Measurements from ENCODE around the gene TXNDC5. TPM values are rescaled to one million over a fixed set of nuclear protein-coding genes. Genes with fewer than 3 reads are reported as not detected.
"Not testable (repeated sequence)": the region's sequence is repeated elsewhere in the genome, so short reads cannot be mapped to it uniquely, and the experiment has no call there.

Gene TXNDC5
- total and polyA plus RNA-seq, 5 donors from 2014 or later: 13.6 to 38.6 (median 26.2) TPM

DNA sequence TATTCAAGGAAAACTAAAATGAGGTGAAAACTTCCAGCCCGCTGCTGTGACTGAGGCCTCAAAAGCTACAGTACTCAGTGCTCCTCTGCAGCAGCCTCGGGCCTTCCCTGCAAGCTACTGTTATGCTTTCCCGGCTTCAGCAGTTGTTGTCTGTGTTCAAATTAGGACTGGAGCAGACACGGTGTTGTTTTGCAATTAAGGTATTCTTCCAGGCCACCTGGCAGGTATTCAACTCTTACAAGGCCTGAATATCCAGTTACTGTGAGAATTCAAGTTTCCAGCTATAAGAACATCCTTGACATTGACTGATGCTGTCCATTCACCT, 10.7 kb downstream of the TXNDC5 start:
- DNase-seq (no peak), ATAC-seq (ENCODE audit: low read depth in 2 of 2) (no peak)
- peak overlapping the region in 1 of 3 donors; percentile 12 for H3K27ac Mint-ChIP-seq
- no peaks in the 10 kb centered on the region for H3K4me1 ChIP-seq (ENCODE audit: control insufficient read depth, insufficient read depth, low read length, poor library complexity, severe bottlenecking)
- no peaks in the 10 kb centered on the region for H3K9me3 ChIP-seq (ENCODE audit: control insufficient read depth in 2 of 2, low read length in 2 of 2)
- no peaks in the 10 kb centered on the region for H3K27me3 Mint-ChIP-seq
- H3K27me3 ChIP-seq (ENCODE audit: control insufficient read depth, insufficient read depth, low read length): no peaks in the 10 kb centered on the region
- no peak overlapping the region for H3K27ac ChIP-seq (ENCODE audit: insufficient read depth, low read length, poor library complexity, severe bottlenecking)
- no peak overlapping the region for H3K4me3 Mint-ChIP-seq
- peaks cover 0 to under 1% (median 0%) of the 10 kb centered on the region in 4 donors for H3K4me1 Mint-ChIP-seq
- H3K36me3 Mint-ChIP-seq: peaks cover 55% of the 10 kb centered on the region
- no peak overlapping the region for H3K4me3 ChIP-seq (ENCODE audit: low read depth, low read length)
- H3K9me3 Mint-ChIP-seq: no peaks in the 10 kb centered on the region
- H3K36me3 ChIP-seq (ENCODE audit: control insufficient read depth, insufficient read depth, low read length): peaks cover 64% of the 10 kb centered on the region

DNA sequence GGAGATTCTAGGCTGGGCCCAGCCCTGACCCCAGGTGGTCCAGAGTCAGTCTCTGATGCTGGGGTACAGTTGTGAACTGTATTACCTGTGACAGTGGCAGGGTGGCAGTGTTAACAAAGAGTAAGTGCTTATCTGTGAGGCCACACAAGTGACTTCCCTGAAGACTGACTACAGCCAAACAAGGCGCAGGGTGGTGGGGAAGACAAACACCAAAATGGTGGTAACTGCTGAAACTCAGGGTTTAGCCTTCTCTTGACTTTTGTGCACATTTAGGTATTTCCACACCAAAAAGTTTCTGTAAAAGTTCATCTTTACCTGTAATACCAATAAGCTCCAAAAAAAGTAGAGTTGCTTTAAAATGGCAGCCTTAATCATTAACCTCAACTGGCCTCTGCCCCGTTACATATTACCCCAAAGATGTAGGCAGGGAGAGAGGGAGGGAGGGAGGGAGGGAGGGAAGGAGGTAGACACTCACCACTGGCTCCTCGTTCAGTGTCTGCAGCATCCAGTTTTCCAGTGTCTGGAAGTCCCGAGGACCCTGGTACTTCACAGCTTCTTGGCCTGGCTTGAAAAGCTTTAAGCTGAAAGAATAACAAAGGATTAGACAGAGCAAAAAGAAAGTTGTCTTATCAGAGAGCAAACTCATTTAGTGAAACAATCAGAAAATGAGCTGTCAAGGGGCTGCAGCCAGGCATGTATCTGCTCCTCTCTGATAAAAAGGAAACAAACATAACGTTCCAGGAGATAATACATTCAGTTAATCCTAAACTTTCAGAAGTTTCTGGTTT, 11.3 kb downstream of the TXNDC5 start:
- peak overlapping the region in 1 of 3 donors; percentile 73 for H3K27ac Mint-ChIP-seq
- Histone ChIP-seq H3K27ac (ENCODE audit: insufficient read depth, low read length, poor library complexity, severe bottlenecking) (no peak overlapping the region), H3K4me3 (ENCODE audit: low read depth, low read length) (no peak overlapping the region), H3K36me3 (ENCODE audit: control insufficient read depth, insufficient read depth, low read length) (peaks cover 70% of the 10 kb centered on the region), H3K9me3 (ENCODE audit: control insufficient read depth in 2 of 2, low read length in 2 of 2) (no peaks in the 10 kb centered on the region), H3K4me1 (ENCODE audit: control insufficient read depth, insufficient read depth, low read length, poor library complexity, severe bottlenecking) (no peaks in the 10 kb centered on the region), H3K27me3 (ENCODE audit: control insufficient read depth, insufficient read depth, low read length) (no peaks in the 10 kb centered on the region)
- no peaks in the 10 kb centered on the region for H3K4me1 Mint-ChIP-seq
- DNase-seq: peak in 1 of 3 donors; percentile 19
- ATAC-seq (ENCODE audit: low read depth in 2 of 2): no peak
- peaks cover 49% of the 10 kb centered on the region for H3K36me3 Mint-ChIP-seq
- no peak overlapping the region for H3K4me3 Mint-ChIP-seq
- no peaks in the 10 kb centered on the region for H3K27me3 Mint-ChIP-seq
- H3K9me3 Mint-ChIP-seq: no peaks in the 10 kb centered on the region

DNA sequence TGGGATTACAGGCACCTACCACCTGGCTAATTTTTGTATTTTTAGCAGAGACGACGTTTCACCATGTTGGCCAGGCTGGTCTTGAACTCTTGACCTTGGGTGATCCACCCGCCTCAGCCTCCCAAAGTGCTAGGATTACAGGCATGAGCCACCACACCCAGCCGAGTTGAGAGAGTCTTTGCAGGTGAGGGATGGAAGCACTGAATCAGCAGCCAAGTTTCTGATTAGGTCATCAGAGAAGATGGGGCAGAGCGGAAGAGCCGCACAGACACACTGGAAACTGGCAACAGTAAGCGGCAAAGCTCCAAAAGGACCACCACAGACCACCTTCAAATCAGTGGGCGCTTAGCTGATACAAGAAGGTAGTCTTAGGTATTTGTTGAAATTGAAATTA, 12.4 kb downstream of the TXNDC5 start:
- H3K4me1 ChIP-seq (ENCODE audit: control insufficient read depth, insufficient read depth, low read length, poor library complexity, severe bottlenecking); H3K27me3 Mint-ChIP-seq; H3K9me3 ChIP-seq (ENCODE audit: control insufficient read depth in 2 of 2, low read length in 2 of 2); H3K27ac ChIP-seq (ENCODE audit: insufficient read depth, low read length, poor library complexity, severe bottlenecking); H3K27me3 ChIP-seq (ENCODE audit: control insufficient read depth, insufficient read depth, low read length); H3K27ac Mint-ChIP-seq; H3K4me1 Mint-ChIP-seq; H3K9me3 Mint-ChIP-seq; ATAC-seq (ENCODE audit: low read depth in 2 of 2); H3K4me3 Mint-ChIP-seq; DNase-seq; H3K4me3 ChIP-seq (ENCODE audit: low read depth, low read length): not testable (repeated sequence)
- peaks cover 44% of the 10 kb centered on the region for H3K36me3 Mint-ChIP-seq
- H3K36me3 ChIP-seq (ENCODE audit: control insufficient read depth, insufficient read depth, low read length): peaks cover 68% of the 10 kb centered on the region

DNA sequence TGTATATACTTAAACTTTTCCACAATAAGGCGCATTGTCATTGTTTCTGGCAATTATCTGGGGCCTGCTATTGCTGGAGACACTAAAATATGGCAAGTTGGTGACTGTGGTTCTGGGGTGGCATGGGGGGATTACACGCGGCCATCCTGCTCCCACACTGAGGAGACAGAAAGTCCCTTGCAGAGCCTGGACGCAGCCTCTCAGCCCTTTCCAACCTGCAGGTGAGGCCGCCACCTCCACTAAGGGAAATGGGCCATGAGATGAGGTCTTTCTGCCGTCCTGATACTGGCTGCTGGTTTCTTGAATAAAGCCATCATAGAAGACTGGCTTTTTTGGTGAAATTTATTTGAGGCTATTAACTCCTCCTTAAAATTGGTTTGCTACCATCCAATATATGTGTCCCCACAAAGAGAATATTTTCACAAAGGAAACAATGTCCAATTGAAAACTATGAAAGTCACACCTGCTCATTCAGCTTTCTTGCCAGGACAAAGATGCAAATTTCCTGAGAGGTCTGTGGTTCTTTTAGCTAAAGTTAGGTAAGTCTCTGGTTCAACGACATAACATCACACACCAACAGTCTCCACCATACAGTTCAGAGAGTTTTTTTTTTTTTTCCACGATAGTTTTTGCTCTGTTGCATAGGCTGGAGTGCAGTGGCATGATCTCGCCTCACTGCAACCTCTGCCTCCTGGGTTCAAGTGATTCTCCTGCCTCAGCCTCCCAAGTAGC, 13.0 kb downstream of the TXNDC5 start:
- Histone ChIP-seq H3K4me1 (ENCODE audit: control insufficient read depth, insufficient read depth, low read length, poor library complexity, severe bottlenecking) (no peaks in the 10 kb centered on the region), H3K36me3 (ENCODE audit: control insufficient read depth, insufficient read depth, low read length) (peaks cover 65% of the 10 kb centered on the region), H3K9me3 (ENCODE audit: control insufficient read depth in 2 of 2, low read length in 2 of 2) (no peaks in the 10 kb centered on the region), H3K27me3 (ENCODE audit: control insufficient read depth, insufficient read depth, low read length) (no peaks in the 10 kb centered on the region), H3K27ac (ENCODE audit: insufficient read depth, low read length, poor library complexity, severe bottlenecking) (no peak overlapping the region), H3K4me3 (ENCODE audit: low read depth, low read length) (no peak overlapping the region)
- Mint-ChIP-seq H3K4me1 (no peaks in the 10 kb centered on the region), H3K4me3 (no peak overlapping the region), H3K27me3 (no peaks in the 10 kb centered on the region), H3K9me3 (no peaks in the 10 kb centered on the region), H3K27ac (no peak overlapping the region), H3K36me3 (peaks cover 44% of the 10 kb centered on the region)
- no peak for DNase-seq
- no peak for ATAC-seq (ENCODE audit: low read depth in 2 of 2)

DNA sequence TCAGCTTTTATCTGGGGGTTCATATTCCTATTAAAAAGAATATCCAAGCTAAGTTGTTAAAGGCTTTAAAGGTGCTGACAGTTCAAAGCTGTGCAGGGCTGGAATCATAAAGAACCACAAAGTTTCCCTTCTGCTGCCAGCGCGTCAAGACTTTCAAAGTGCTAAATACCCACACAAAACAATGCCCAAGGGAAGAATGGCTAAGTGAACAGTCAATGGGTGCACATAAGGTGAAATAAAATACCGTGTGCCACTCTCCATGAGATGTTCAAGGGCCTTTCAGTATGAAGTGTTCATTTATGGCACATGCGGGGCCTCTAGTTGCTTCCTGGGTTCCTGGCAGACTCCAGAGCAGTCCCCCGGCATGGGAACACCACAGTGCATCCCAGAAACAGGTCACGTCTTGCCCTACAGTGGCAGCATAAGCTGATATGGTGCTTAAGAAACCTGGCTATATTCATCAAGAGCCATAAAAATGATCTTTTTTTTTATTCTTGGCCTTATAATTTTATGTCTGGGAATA, 14.1 kb downstream of the TXNDC5 start:
- no peak overlapping the region for H3K4me3 ChIP-seq (ENCODE audit: low read depth, low read length)
- H3K36me3 ChIP-seq (ENCODE audit: control insufficient read depth, insufficient read depth, low read length): peaks cover 57% of the 10 kb centered on the region
- peaks cover 41% of the 10 kb centered on the region for H3K36me3 Mint-ChIP-seq

DNA sequence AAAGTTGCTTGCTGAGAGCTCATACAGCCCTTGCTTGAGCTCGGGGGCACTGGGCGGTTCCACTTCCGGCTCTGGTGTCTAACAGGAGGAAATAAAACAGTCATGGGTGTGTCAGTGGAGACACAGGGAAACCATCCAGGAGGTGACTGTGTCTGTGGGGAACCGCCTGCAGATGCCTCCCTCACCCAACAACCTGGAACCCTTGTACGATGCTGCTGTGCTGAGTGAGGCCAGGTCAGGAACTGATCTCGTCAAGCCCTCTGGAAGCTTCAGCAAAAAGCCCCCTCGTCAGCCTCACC, 15.5 kb downstream of the TXNDC5 start:
- no peaks in the 10 kb centered on the region for H3K4me1 Mint-ChIP-seq
- Histone ChIP-seq H3K36me3 (ENCODE audit: control insufficient read depth, insufficient read depth, low read length) (peaks cover 56% of the 10 kb centered on the region), H3K4me3 (ENCODE audit: low read depth, low read length) (no peak overlapping the region), H3K27ac (ENCODE audit: insufficient read depth, low read length, poor library complexity, severe bottlenecking) (no peak overlapping the region), H3K4me1 (ENCODE audit: control insufficient read depth, insufficient read depth, low read length, poor library complexity, severe bottlenecking) (no peaks in the 10 kb centered on the region), H3K9me3 (ENCODE audit: control insufficient read depth in 2 of 2, low read length in 2 of 2) (no peaks in the 10 kb centered on the region), H3K27me3 (ENCODE audit: control insufficient read depth, insufficient read depth, low read length) (no peaks in the 10 kb centered on the region)
- H3K36me3 Mint-ChIP-seq: peaks cover 44% of the 10 kb centered on the region
- DNase-seq (no peak), ATAC-seq (ENCODE audit: low read depth in 2 of 2) (no peak)
- H3K4me3 Mint-ChIP-seq: no peak overlapping the region
- H3K9me3 Mint-ChIP-seq: no peaks in the 10 kb centered on the region
- no peaks in the 10 kb centered on the region for H3K27me3 Mint-ChIP-seq
- no peak overlapping the region for H3K27ac Mint-ChIP-seq

More for the DNA sequence above, 14.1 kb downstream of the TXNDC5 start:
- no peaks in the 10 kb centered on the region for H3K4me1 Mint-ChIP-seq
- Histone ChIP-seq H3K27me3 (ENCODE audit: control insufficient read depth, insufficient read depth, low read length) (no peaks in the 10 kb centered on the region), H3K9me3 (ENCODE audit: control insufficient read depth in 2 of 2, low read length in 2 of 2) (no peaks in the 10 kb centered on the region), H3K27ac (ENCODE audit: insufficient read depth, low read length, poor library complexity, severe bottlenecking) (no peak overlapping the region), H3K4me1 (ENCODE audit: control insufficient read depth, insufficient read depth, low read length, poor library complexity, severe bottlenecking) (no peaks in the 10 kb centered on the region)
- no peak overlapping the region for H3K27ac Mint-ChIP-seq
- H3K27me3 Mint-ChIP-seq: no peaks in the 10 kb centered on the region
- ATAC-seq (ENCODE audit: low read depth in 2 of 2) (no peak), DNase-seq (no peak)
- H3K4me3 Mint-ChIP-seq: no peak overlapping the region
- H3K9me3 Mint-ChIP-seq: no peaks in the 10 kb centered on the region

DNA sequence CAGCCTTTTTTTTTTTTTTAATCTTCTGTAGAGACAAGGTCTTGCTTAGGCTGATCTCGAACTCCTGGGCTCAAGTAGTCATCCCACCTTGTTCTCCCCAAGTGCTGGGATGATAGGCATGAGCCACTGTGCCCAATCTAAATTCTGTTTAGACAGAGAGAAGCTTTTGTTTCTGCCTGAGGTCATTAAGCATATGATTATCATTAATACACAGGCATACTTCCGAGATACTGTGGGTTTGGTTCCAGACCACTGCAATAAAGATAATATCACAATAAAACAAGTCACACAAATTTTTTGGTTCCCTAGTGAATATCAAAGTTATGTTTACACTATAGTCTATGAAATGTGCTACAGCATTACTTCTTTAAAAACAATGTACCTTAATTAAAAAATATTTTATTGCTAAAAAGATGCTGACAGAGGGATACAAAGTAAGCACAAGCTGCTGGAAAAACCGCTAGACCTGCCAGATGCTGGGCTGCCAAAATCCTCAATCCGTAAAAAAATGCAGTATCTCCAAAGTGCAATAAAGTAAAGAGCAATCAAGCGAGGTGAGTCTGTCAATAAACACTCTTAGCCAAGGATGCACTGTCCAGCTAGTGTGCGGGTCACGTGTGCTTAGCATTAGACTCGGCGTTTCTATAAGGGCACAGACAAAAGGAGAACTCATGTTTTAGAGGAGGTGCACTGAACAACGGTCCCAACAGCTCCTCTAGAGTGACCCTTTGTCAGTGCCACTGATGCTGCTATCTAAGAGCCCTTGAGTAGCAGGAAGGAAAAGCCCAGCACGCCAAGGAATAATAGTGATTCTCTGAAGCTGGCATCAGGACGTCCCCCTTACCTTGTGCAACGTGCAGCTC, 16.1 kb downstream of the TXNDC5 start:
- Mint-ChIP-seq H3K9me3 (no peaks in the 10 kb centered on the region), H3K4me1 (no peaks in the 10 kb centered on the region), H3K27ac (peak overlapping the region in 1 of 3 donors; percentile 42), H3K36me3 (peaks cover 45% of the 10 kb centered on the region), H3K27me3 (no peaks in the 10 kb centered on the region), H3K4me3 (no peak overlapping the region)
- H3K4me1 ChIP-seq (ENCODE audit: control insufficient read depth, insufficient read depth, low read length, poor library complexity, severe bottlenecking): no peaks in the 10 kb centered on the region
- H3K4me3 ChIP-seq (ENCODE audit: low read depth, low read length): no peak overlapping the region
- H3K36me3 ChIP-seq (ENCODE audit: control insufficient read depth, insufficient read depth, low read length): peaks cover 58% of the 10 kb centered on the region
- no peaks in the 10 kb centered on the region for H3K9me3 ChIP-seq (ENCODE audit: control insufficient read depth in 2 of 2, low read length in 2 of 2)
- no peak for DNase-seq
- H3K27me3 ChIP-seq (ENCODE audit: control insufficient read depth, insufficient read depth, low read length): no peaks in the 10 kb centered on the region
- no peak for ATAC-seq (ENCODE audit: low read depth in 2 of 2)
- H3K27ac ChIP-seq (ENCODE audit: insufficient read depth, low read length, poor library complexity, severe bottlenecking): no peak overlapping the region

Measured in CD4-positive, CD25-positive, alpha-beta regulatory T cell (primary cell).